ENCODE results near the gene SMC1A. TPM values are rescaled to one million over a fixed set of nuclear protein-coding genes. Genes with fewer than 3 reads are reported as not detected.
"Not testable (repeated sequence)": the region's sequence is repeated elsewhere in the genome, so short reads cannot be mapped to it uniquely, and the experiment has no call there.

The SMC1A gene
- 10 to 100 TPM; 40.5 to 62.0 (median 58.4) TPM for total RNA-seq (2021; fragmentation: NEBNext Ultra II Directional; extraction: Animal tissue kit (Norgen Biotek cat#: 25700))
- long read RNA-seq, full-length matches to known transcripts = 5 of 45 reads
- long read RNA-seq, partial matches to known transcripts = 32 of 45 reads
- long read RNA-seq, other reads (novel, unspliced or antisense) = 8 of 45 reads

- Mint-ChIP-seq H3K27ac (peak within 1 kb of the TSS; percentile 94), H3K36me3 (ENCODE audit: low read depth) (peaks cover 5% of the 10 kb centered on the region; the same call in 1 of the 2 replicates), H3K9me3 (no peaks in the 10 kb centered on the region), H3K4me1 (ENCODE audit: low read depth) (peaks cover 32% of the 10 kb centered on the region), H3K4me3 (peak within 1 kb of the TSS; percentile 91), H3K27me3 (ENCODE audit: insufficient read depth) (peaks cover 3% of the 10 kb centered on the region)
- peak; percentile 97 for DNase-seq
- no peak for TF ChIP-seq CTCF (IDR thresholded peaks at IDR 0.05)
These were observed at the start of gene SMC1A for GRCh38 chrX:53422086-53422860. Gene SMC1A (minus strand): TSS chrX:53422654. CDS start chrX:53422600, 54 bp downstream.

- no peak for TF ChIP-seq CTCF (IDR thresholded peaks at IDR 0.05)
- Mint-ChIP-seq H3K27ac (no peak overlapping the region), H3K4me1 (ENCODE audit: low read depth) (peaks cover 15% of the 10 kb centered on the region), H3K36me3 (ENCODE audit: low read depth) (no peaks in the 10 kb centered on the region), H3K4me3 (no peak overlapping the region), H3K9me3 (no peaks in the 10 kb centered on the region), H3K27me3 (ENCODE audit: insufficient read depth) (peaks cover 10% of the 10 kb centered on the region)
- DNase-seq = no peak
These were observed 48.9 kb upstream of the SMC1A start for GRCh38 chrX:53471346-53471745.

GRCh38 chrX:53468659-53469058 is 46.2 kb upstream of the SMC1A start:
- not testable (repeated sequence) for H3K4me3 Mint-ChIP-seq; DNase-seq; H3K36me3 Mint-ChIP-seq (ENCODE audit: low read depth); H3K27ac Mint-ChIP-seq; H3K9me3 Mint-ChIP-seq; H3K4me1 Mint-ChIP-seq (ENCODE audit: low read depth)
- peaks cover 12% of the 10 kb centered on the region for H3K27me3 Mint-ChIP-seq (ENCODE audit: insufficient read depth)

GRCh38 chrX:53458082-53458481 is 35.6 kb upstream of the SMC1A start:
- Mint-ChIP-seq H3K4me1 (ENCODE audit: low read depth) (peaks cover 25% of the 10 kb centered on the region), H3K27me3 (ENCODE audit: insufficient read depth) (peaks cover 9% of the 10 kb centered on the region), H3K27ac (no peak overlapping the region), H3K9me3 (no peaks in the 10 kb centered on the region), H3K36me3 (ENCODE audit: low read depth) (no peaks in the 10 kb centered on the region), H3K4me3 (peak overlapping the region; percentile 41; the same call in 1 of the 2 replicates)
- TF ChIP-seq CTCF (IDR thresholded peaks at IDR 0.05) = peak; percentile 52; the same call in 1 of the 2 replicates
- DNase-seq = peak; percentile 29

GRCh38 chrX:53456254-53456653 is 33.8 kb upstream of the SMC1A start:
- Mint-ChIP-seq H3K36me3 (ENCODE audit: low read depth) (no peaks in the 10 kb centered on the region), H3K4me3 (peak overlapping the region; percentile 41), H3K4me1 (ENCODE audit: low read depth) (peaks cover 25% of the 10 kb centered on the region), H3K27me3 (ENCODE audit: insufficient read depth) (peaks cover 6% of the 10 kb centered on the region), H3K27ac (peak overlapping the region; percentile 88), H3K9me3 (no peaks in the 10 kb centered on the region)
- DNase-seq = peak; percentile 73
- TF ChIP-seq CTCF (IDR thresholded peaks at IDR 0.05) = no peak

GRCh38 chrX:53452812-53453211 is 30.4 kb upstream of the SMC1A start:
- H3K27me3 Mint-ChIP-seq (ENCODE audit: insufficient read depth) = peaks cover 2% of the 10 kb centered on the region; the same call in 1 of the 2 replicates
- DNase-seq = no peak
- no peak for TF ChIP-seq CTCF (IDR thresholded peaks at IDR 0.05)
- H3K4me3 Mint-ChIP-seq = no peak overlapping the region
- H3K4me1 Mint-ChIP-seq (ENCODE audit: low read depth) = peaks cover 23% of the 10 kb centered on the region
- H3K9me3 Mint-ChIP-seq = no peaks in the 10 kb centered on the region
- no peaks in the 10 kb centered on the region for H3K36me3 Mint-ChIP-seq (ENCODE audit: low read depth)
- no peak overlapping the region for H3K27ac Mint-ChIP-seq

All from HFFc6 (cell line).